ENCODE measurements around the gene MEIS1.

DNA sequence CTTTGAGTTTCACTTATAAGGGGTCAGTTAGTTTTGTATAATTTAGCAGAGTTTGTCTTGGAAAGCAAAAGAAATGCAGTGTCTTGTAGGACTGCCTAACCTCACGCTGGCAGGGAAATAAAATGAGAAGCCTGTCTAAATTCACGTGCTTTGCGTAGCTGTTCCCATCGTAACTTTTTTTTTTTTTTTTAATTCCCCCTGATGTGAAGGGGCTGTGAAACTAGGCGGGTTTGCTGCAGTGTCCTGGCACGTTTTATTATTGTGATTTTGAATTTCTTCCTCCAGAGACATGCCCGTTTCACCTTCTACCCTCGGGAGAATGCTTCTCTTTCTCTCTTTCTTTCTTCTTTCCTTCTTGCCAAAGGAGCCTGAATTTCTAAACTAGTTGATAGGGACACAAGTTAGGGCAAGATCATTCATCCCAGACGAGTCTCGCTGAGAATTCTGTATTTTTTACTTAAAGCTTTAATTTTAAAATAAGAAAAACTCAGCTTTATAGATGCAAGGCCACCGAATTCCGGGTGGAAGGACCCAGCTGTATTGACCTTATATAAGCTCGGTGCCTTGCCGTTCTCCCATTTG lies 2.3 kb downstream of the MEIS1 start:
- TF ChIP-seq ZNF664 (tag by site-specific recombination; IDR thresholded peaks at IDR 0.05), result no peak
- TF ChIP-seq, protein P1, sequence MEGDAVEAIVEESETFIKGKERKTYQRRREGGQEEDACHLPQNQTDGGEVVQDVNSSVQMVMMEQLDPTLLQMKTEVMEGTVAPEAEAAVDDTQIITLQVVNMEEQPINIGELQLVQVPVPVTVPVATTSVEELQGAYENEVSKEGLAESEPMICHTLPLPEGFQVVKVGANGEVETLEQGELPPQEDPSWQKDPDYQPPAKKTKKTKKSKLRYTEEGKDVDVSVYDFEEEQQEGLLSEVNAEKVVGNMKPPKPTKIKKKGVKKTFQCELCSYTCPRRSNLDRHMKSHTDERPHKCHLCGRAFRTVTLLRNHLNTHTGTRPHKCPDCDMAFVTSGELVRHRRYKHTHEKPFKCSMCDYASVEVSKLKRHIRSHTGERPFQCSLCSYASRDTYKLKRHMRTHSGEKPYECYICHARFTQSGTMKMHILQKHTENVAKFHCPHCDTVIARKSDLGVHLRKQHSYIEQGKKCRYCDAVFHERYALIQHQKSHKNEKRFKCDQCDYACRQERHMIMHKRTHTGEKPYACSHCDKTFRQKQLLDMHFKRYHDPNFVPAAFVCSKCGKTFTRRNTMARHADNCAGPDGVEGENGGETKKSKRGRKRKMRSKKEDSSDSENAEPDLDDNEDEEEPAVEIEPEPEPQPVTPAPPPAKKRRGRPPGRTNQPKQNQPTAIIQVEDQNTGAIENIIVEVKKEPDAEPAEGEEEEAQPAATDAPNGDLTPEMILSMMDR (tag by site-specific recombination; IDR thresholded peaks at IDR 0.05), result no peak
- TF ChIP-seq SP3 (tag by site-specific recombination; IDR thresholded peaks at IDR 0.05), result no peak

All from HEK293 (cell line).